IgD-negative memory B cell (primary cell): ENCODE data around the gene FBXO31. TPM values are rescaled to one million over a fixed set of nuclear protein-coding genes. Genes with fewer than 3 reads are reported as not detected.

ENCODE experiments used
- H3K27ac Mint-ChIP-seq, 3 donors: one replicate each; pipeline ENCODE4 v1.8.0; 2020 to 2022; ENCODE audit warnings: mild to moderate bottlenecking in 3 of 3, mixed read lengths in 3 of 3, moderate library complexity in 1 of 3
- H3K27me3 Mint-ChIP-seq: one replicate; pipeline ENCODE4 v1.8.0; 2021; ENCODE audit warnings: mixed read lengths
- H3K36me3 Mint-ChIP-seq: one replicate; pipeline ENCODE4 v1.8.0; 2020; ENCODE audit warnings: mild to moderate bottlenecking, mixed read lengths
- H3K4me1 Mint-ChIP-seq, 3 donors: one replicate each; pipeline ENCODE4 v1.8.0; 2020 to 2022; ENCODE audit warnings: mixed read lengths in 3 of 3, mild to moderate bottlenecking in 1 of 3
- H3K4me3 Mint-ChIP-seq, 4 donors: one replicate each; pipeline ENCODE4 v1.8.0; 2020 to 2022; ENCODE audit warnings: mild to moderate bottlenecking in 4 of 4, mixed read lengths in 4 of 4, moderate library complexity in 3 of 4
- H3K9me3 Mint-ChIP-seq, 3 donors: one replicate each; pipeline ENCODE4 v1.8.0; 2020 to 2021; ENCODE audit warnings: mixed read lengths in 3 of 3, mild to moderate bottlenecking in 1 of 3
- polyA plus RNA-seq: library from polyadenylated mRNA; unstranded; fragments of 300-500 nt; fragmentation: Illumina TruSeq; gene quantifications from one replicate; pipeline ENCODE4 v1.2.3, GENCODE V29; 2021

The FBXO31 gene
- polyA plus RNA-seq, 1 donor from 2014 or later: 22.1 TPM

- no peaks in the 10 kb centered on the region for H3K27me3 Mint-ChIP-seq
- H3K27ac Mint-ChIP-seq: no peak overlapping the region
- peak overlapping the region in 1 of 4 donors; percentile 20 for H3K4me3 Mint-ChIP-seq
- H3K36me3 Mint-ChIP-seq: peaks cover 4% of the 10 kb centered on the region
- H3K4me1 Mint-ChIP-seq: peaks cover 0 to 8% (median 5%) of the 10 kb centered on the region in 3 donors
- H3K9me3 Mint-ChIP-seq: no peaks in the 10 kb centered on the region
These were observed 44.4 kb downstream of the FBXO31 start for GRCh38 chr16:87339086-87339723.

GRCh38 chr16:87338155-87338765 lies 45.3 kb downstream of the FBXO31 start:
- Mint-ChIP-seq H3K27me3 (no peaks in the 10 kb centered on the region), H3K4me3 (no peak overlapping the region), H3K4me1 (peaks cover 0 to 8% (median 5%) of the 10 kb centered on the region in 3 donors), H3K9me3 (no peaks in the 10 kb centered on the region), H3K36me3 (peaks cover 4% of the 10 kb centered on the region), H3K27ac (peak overlapping the region in 1 of 3 donors; percentile 83)

DNA sequence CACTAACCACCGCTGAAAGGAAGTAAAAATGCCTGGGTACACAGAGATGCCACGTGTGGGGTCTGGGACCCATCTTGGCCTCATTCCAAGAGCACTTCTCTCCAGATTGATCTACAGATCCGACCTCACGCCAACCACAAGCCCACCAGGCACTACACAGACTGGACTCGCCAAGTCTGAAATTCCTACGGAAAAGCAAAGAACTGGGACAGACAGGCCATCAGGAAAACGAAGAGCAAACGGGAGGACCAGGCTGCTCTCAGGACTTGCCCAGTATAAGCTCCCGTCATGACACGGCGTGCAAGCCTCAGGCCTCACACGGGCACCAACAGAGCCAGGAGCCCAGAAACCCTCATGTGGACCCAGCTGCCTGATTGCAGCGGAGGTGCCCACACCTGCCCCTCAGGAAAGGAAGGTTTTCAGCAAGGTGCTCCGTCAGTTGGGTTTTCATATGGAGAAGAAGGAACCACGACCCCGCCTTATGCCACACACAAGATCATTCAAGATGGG lies 46.3 kb downstream of the FBXO31 start:
- Mint-ChIP-seq H3K27me3 (no peaks in the 10 kb centered on the region), H3K4me1 (peaks cover 0 to 8% (median 5%) of the 10 kb centered on the region in 3 donors), H3K9me3 (no peaks in the 10 kb centered on the region), H3K27ac (peak overlapping the region in 1 of 3 donors; percentile 40), H3K4me3 (no peak overlapping the region), H3K36me3 (peaks cover 3% of the 10 kb centered on the region)

- Mint-ChIP-seq H3K27ac (peak overlapping the region in 1 of 3 donors; percentile 40), H3K4me3 (no peak overlapping the region), H3K9me3 (no peaks in the 10 kb centered on the region), H3K27me3 (no peaks in the 10 kb centered on the region), H3K36me3 (peaks cover under 1% of the 10 kb centered on the region), H3K4me1 (peaks cover 0 to 8% (median 5%) of the 10 kb centered on the region in 3 donors)
These were observed 46.9 kb downstream of the FBXO31 start for GRCh38 chr16:87336434-87337240.

DNA sequence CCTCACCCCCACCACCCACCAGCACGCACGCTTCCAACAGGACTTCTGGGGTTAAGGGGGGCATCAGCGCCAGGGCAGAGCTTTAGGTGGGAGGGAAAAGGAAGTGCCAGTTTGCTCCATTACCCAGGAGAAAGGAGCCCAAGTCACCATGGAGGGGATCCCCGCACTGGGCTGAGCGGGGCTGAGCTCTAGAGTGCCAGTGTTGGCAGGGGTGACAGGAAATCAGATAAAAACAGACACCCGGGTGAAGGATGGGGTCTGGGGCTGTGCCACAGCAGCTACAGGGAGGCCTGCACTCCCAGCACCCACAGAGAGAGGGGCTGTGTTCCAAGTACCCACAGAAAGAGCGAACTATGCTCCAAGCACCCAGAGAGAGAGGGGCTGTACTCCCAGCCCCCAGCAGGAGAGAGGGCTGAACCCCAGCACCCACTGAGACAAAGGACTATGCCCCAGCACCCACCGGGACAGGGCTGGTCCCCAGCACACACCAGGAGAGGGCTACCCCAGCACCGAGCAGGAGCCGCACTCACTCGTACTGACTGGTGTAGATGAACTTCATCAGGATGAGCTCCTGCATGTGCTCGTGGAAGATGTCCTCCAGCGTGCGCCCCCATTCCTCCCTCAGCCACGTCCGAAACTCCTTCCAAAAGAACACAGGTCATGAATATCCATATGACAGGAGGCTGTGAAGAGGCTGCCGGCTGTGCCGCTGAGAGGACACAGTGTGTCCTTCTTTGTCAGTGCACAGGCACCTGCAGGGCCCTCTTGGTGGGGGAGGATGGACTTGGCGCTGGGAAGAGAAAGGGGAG lies 47.7 kb downstream of the FBXO31 start:
- no peak overlapping the region for H3K4me3 Mint-ChIP-seq
- no peaks in the 10 kb centered on the region for H3K36me3 Mint-ChIP-seq
- H3K4me1 Mint-ChIP-seq: peaks cover 0 to 8% (median 5%) of the 10 kb centered on the region in 3 donors
- no peak overlapping the region for H3K27ac Mint-ChIP-seq
- H3K27me3 Mint-ChIP-seq: no peaks in the 10 kb centered on the region
- no peaks in the 10 kb centered on the region for H3K9me3 Mint-ChIP-seq

- H3K36me3 Mint-ChIP-seq: no peaks in the 10 kb centered on the region
- no peaks in the 10 kb centered on the region for H3K27me3 Mint-ChIP-seq
- peaks cover 0 to 8% (median 5%) of the 10 kb centered on the region in 3 donors for H3K4me1 Mint-ChIP-seq
- H3K9me3 Mint-ChIP-seq: no peaks in the 10 kb centered on the region
- H3K27ac Mint-ChIP-seq: no peak overlapping the region
- H3K4me3 Mint-ChIP-seq: no peak overlapping the region
These were observed 48.6 kb downstream of the FBXO31 start for GRCh38 chr16:87334651-87335624.

DNA sequence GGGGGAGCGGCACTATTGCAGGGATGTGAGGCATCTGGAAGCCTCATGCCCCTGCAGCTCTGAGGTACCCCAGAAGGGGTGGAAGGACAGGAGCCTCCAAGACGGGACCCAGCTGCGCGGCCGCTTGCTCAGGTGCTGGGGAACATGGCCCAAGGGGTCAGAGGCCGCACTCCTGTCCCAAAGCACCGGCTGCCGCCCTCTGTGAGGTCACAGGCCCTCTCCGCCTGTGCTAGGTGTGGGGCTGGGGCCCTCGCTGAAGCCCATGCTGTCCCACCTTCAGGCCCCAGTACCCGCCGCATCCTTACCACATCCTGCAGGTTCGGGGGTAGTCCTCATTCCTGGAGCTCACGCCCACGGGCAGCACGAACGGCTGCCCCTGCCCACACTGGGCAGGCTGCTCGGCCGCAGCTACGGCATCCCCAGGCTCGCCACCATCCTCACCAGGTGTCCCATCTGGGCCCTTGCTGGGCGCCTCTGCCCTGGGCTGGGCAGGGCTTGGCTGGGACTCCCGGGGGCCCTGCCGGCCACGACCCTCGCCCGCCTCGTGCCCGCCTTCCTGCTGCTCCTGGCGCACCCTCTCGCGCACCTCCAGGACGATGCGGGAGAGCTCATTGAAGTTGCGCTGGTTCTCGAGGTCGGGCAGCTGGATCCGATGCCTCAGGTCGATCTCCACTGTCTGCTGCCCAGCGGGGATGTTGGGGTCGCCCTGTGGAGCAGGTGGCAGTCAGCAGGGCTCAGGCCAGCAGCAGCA lies 49.8 kb downstream of the FBXO31 start:
- no peak overlapping the region for H3K27ac Mint-ChIP-seq
- no peak overlapping the region for H3K4me3 Mint-ChIP-seq
- no peaks in the 10 kb centered on the region for H3K36me3 Mint-ChIP-seq
- no peaks in the 10 kb centered on the region for H3K9me3 Mint-ChIP-seq
- no peaks in the 10 kb centered on the region for H3K27me3 Mint-ChIP-seq
- H3K4me1 Mint-ChIP-seq: peaks cover 0 to 8% (median 5%) of the 10 kb centered on the region in 3 donors

- Mint-ChIP-seq H3K36me3 (no peaks in the 10 kb centered on the region), H3K4me1 (peaks cover 0 to 8% (median 5%) of the 10 kb centered on the region in 3 donors), H3K9me3 (no peaks in the 10 kb centered on the region), H3K4me3 (no peak overlapping the region), H3K27me3 (no peaks in the 10 kb centered on the region), H3K27ac (no peak overlapping the region)
These were observed 50.5 kb downstream of the FBXO31 start for GRCh38 chr16:87333101-87333500.

DNA sequence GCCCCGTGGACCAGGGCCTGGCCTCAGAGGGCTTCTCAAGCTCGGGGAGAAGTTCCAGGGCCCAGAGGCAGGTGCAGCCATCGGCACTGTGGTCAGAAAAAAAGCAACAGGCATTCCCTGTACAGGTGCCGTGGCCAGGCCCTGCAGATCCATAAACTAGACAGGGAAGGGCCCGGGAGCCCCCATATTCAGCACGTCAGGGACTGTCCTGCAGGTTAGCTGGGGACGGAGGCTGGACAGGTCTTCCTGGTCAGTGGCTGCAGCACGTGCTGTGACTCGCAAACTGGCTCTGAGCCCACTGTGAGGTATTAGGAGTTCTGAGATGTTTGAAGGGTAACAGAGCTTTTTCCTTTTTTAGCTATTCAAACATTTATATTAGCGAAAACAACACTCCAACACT lies 51.4 kb downstream of the FBXO31 start:
- no peaks in the 10 kb centered on the region for H3K9me3 Mint-ChIP-seq
- H3K36me3 Mint-ChIP-seq: no peaks in the 10 kb centered on the region
- no peak overlapping the region for H3K27ac Mint-ChIP-seq
- no peaks in the 10 kb centered on the region for H3K27me3 Mint-ChIP-seq
- no peak overlapping the region for H3K4me3 Mint-ChIP-seq
- H3K4me1 Mint-ChIP-seq: peaks cover 0 to 5% (median 3%) of the 10 kb centered on the region in 3 donors

- peaks cover 0 to 2% (median 0%) of the 10 kb centered on the region in 3 donors for H3K4me1 Mint-ChIP-seq
These were observed 52.3 kb downstream of the FBXO31 start for GRCh38 chr16:87331241-87331801.

GRCh38 chr16:87330646-87331045 lies 52.9 kb downstream of the FBXO31 start:
- no peak overlapping the region for H3K4me3 Mint-ChIP-seq
- H3K9me3 Mint-ChIP-seq: no peaks in the 10 kb centered on the region
- H3K27me3 Mint-ChIP-seq: no peaks in the 10 kb centered on the region
- peak overlapping the region in 1 of 3 donors; percentile 70 for H3K27ac Mint-ChIP-seq
- H3K4me1 Mint-ChIP-seq: no peaks in the 10 kb centered on the region
- H3K36me3 Mint-ChIP-seq: peaks cover 3% of the 10 kb centered on the region

More at GRCh38 chr16:87331241-87331801, 52.3 kb downstream of the FBXO31 start:
- Mint-ChIP-seq H3K27me3 (no peaks in the 10 kb centered on the region), H3K4me3 (no peak overlapping the region), H3K36me3 (no peaks in the 10 kb centered on the region), H3K27ac (no peak overlapping the region), H3K9me3 (no peaks in the 10 kb centered on the region)

DNA sequence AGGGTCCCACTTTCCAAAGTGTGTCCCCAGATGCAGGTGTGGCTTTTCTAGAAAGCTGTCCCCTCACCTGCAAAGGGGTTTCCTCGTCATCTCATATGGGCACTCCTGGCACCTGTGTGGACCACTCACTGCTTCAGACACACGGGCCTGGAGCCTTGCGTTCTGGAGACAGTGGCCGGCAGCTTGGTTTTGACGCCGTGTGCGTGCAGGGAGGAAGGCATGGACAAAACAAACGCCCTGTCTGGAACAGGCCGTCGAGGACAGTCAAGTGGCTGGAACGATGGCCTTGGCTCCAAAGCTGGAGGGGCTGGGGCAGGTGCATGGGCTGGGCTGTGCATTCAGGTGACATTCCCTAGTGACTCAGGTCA lies 53.3 kb downstream of the FBXO31 start:
- H3K36me3 Mint-ChIP-seq: peaks cover 3% of the 10 kb centered on the region
- no peaks in the 10 kb centered on the region for H3K27me3 Mint-ChIP-seq
- H3K9me3 Mint-ChIP-seq: no peaks in the 10 kb centered on the region
- H3K4me1 Mint-ChIP-seq: no peaks in the 10 kb centered on the region
- no peak overlapping the region for H3K4me3 Mint-ChIP-seq
- no peak overlapping the region for H3K27ac Mint-ChIP-seq
